ENCODE measurements around the gene NACAD. TPM values are rescaled to one million over a fixed set of nuclear protein-coding genes. Genes with fewer than 3 reads are reported as not detected.

NACAD gene
- total and polyA plus RNA-seq, 2 of the 4 experiments (the other 2 are of a cell fraction): 0.54 to 2.2 TPM

GRCh38 chr7:45105588-45106188 is 16.9 kb upstream of the NACAD start:
- Histone ChIP-seq H4K91ac (ENCODE audit: insufficient read depth, low read depth, low read length) (no peak overlapping the region), H4K8ac (ENCODE audit: low read depth in 2 of 2, low read length in 2 of 2) (no peak overlapping the region), H3K14ac (replicated peaks; ENCODE audit: low read depth, low read length) (no peak overlapping the region), H2AFZ (replicated peaks; ENCODE audit: low read length, poor library complexity) (no peak overlapping the region), H3K36me3 (ENCODE audit: control insufficient read depth, insufficient read depth, low read length) (peaks cover 78% of the 10 kb centered on the region), H4K20me1 (ENCODE audit: insufficient read depth, low read length) (peaks cover 31% of the 10 kb centered on the region), H3K79me1 (ENCODE audit: low read depth in 1 of 2, low read length in 2 of 2) (peaks cover 42 to 57% of the 10 kb centered on the region in 2 experiments), H3K4me3 (ENCODE audit: insufficient read depth, low read depth, low read length) (no peak overlapping the region), H3K9ac (ENCODE audit: low read depth, low read length) (no peak overlapping the region), H2BK120ac (ENCODE audit: low read depth, low read length) (no peak overlapping the region), H3K56ac (ENCODE audit: extremely low read depth, insufficient read depth, low read length) (no peak overlapping the region), H3K27me3 (ENCODE audit: control insufficient read depth, insufficient read depth, low read length) (no peaks in the 10 kb centered on the region), H3K9me1 (ENCODE audit: insufficient read depth, low read length) (no peaks in the 10 kb centered on the region), H3K9me3 (ENCODE audit: control insufficient read depth, insufficient read depth, low read length) (no peaks in the 10 kb centered on the region), H2AK5ac (ENCODE audit: low read depth, low read length) (no peak overlapping the region), H4K5ac (ENCODE audit: low read depth, low read length) (no peak overlapping the region), H3K4me2 (ENCODE audit: low read depth, low read length) (no peak overlapping the region), H2BK5ac (ENCODE audit: low read depth, low read length, poor library complexity, severe bottlenecking) (no peak overlapping the region), H2BK20ac (ENCODE audit: low read depth, low read length) (no peak overlapping the region), H2BK15ac (ENCODE audit: low read depth, low read length) (no peak overlapping the region), H3K4me1 (ENCODE audit: control insufficient read depth, insufficient read depth, low read length) (peaks cover 3% of the 10 kb centered on the region; the same call in 1 of the 2 replicates), H3K18ac (ENCODE audit: low read depth, low read length) (no peak overlapping the region), H3K27ac (ENCODE audit: insufficient read depth, low read length) (no peak overlapping the region), H2AK9ac (replicated peaks; ENCODE audit: low read depth, low read length, poor library complexity) (no peak overlapping the region), H3K23ac (ENCODE audit: low read depth, low read length) (no peak overlapping the region), H3K4ac (ENCODE audit: low read depth, low read length) (no peak overlapping the region)
- in situ Hi-C loops (cut with MboI; ENCODE audit: low sequenced_read_pairs) (no loop called here), dilution Hi-C loops (cut with HindIII; ENCODE audit: low sequenced_read_pairs, unreplicated experiment) (no loop called here), intact Hi-C loops (cut with micrococcal nuclease) (no loop called here)
- no peak for ATAC-seq (ENCODE audit: low read depth)
- TF ChIP-seq ELK1 (IDR thresholded peaks at IDR 0.05; ENCODE audit: borderline replicate concordance, low read depth, low read length): no peak
- TF ChIP-seq, protein P1, sequence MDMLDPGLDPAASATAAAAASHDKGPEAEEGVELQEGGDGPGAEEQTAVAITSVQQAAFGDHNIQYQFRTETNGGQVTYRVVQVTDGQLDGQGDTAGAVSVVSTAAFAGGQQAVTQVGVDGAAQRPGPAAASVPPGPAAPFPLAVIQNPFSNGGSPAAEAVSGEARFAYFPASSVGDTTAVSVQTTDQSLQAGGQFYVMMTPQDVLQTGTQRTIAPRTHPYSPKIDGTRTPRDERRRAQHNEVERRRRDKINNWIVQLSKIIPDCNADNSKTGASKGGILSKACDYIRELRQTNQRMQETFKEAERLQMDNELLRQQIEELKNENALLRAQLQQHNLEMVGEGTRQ (IDR thresholded peaks at IDR 0.05; ENCODE audit: low read depth, low read length): no peak
- no peak for TF ChIP-seq MXI1 (IDR thresholded peaks at IDR 0.05; ENCODE audit: borderline replicate concordance, low read depth, low read length)
- no peak for TF ChIP-seq POLR2A (IDR thresholded peaks at IDR 0.05; ENCODE audit: low read depth, low read length)
- TF ChIP-seq, protein P2, sequence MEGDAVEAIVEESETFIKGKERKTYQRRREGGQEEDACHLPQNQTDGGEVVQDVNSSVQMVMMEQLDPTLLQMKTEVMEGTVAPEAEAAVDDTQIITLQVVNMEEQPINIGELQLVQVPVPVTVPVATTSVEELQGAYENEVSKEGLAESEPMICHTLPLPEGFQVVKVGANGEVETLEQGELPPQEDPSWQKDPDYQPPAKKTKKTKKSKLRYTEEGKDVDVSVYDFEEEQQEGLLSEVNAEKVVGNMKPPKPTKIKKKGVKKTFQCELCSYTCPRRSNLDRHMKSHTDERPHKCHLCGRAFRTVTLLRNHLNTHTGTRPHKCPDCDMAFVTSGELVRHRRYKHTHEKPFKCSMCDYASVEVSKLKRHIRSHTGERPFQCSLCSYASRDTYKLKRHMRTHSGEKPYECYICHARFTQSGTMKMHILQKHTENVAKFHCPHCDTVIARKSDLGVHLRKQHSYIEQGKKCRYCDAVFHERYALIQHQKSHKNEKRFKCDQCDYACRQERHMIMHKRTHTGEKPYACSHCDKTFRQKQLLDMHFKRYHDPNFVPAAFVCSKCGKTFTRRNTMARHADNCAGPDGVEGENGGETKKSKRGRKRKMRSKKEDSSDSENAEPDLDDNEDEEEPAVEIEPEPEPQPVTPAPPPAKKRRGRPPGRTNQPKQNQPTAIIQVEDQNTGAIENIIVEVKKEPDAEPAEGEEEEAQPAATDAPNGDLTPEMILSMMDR (conservative IDR thresholded peaks at IDR 0.05; ENCODE audit: low read depth, low read length): no peak
- TF ChIP-seq RCOR1 (IDR thresholded peaks at IDR 0.05; ENCODE audit: insufficient replicate concordance, low read length): no peak
- no peak for TF ChIP-seq MAFK (IDR thresholded peaks at IDR 0.05; ENCODE audit: low read depth, low read length)
- TF ChIP-seq CEBPB (IDR thresholded peaks at IDR 0.05; ENCODE audit: low read depth, low read length): no peak
- TF ChIP-seq MAZ (IDR thresholded peaks at IDR 0.05; ENCODE audit: borderline replicate concordance, low read depth, low read length): no peak
- TF ChIP-seq SMC3 (IDR thresholded peaks at IDR 0.05; ENCODE audit: low read depth, low read length): no peak
- no peak for TF ChIP-seq RAD21 (IDR thresholded peaks at IDR 0.05; ENCODE audit: low read length)
- ChIA-PET POLR2A (ENCODE audit: unreplicated experiment) (no interaction called here), CTCF (no interaction called here)
- DNase-seq: no peak
- BruUV-seq (replicated peaks): no TSS peak
- 100% methylated on average over 5 of the region's 8 CpGs; no CpG with 5 or more reads in 1 of the 2 experiments for WGBS, 2 experiments (ENCODE audit: extremely low coverage in 2 of 2, insufficient read length in 1 of 2)
